ENCODE data around the gene LPGAT1.

GRCh38 chr1:211699059-211699458 is 131.5 kb downstream of the LPGAT1 start:
- TF ChIP-seq CTCF (conservative IDR thresholded peaks at IDR 0.05) (no peak), ZFX (IDR thresholded peaks at IDR 0.05) (no peak)
